Measurements from ENCODE around the gene SLC6A9.

The SLC6A9 gene

GRCh38 chr1:44047131-44047530, 15.9 kb upstream of the SLC6A9 start:
- no peak for DNase-seq

- DNase-seq, result no peak
Observed at GRCh38 chr1:44045064-44045463, 13.8 kb upstream of the SLC6A9 start.

GRCh38 chr1:44044071-44044801, 13.0 kb upstream of the SLC6A9 start:
- DNase-seq, result no peak

- DNase-seq, result no peak
Observed at GRCh38 chr1:44043176-44044070, 12.2 kb upstream of the SLC6A9 start.

GRCh38 chr1:44040846-44041245, 9.6 kb upstream of the SLC6A9 start:
- no peak for DNase-seq

- DNase-seq, result no peak
Observed at GRCh38 chr1:44040418-44040817, 9.2 kb upstream of the SLC6A9 start.

- no peak for DNase-seq
Observed at GRCh38 chr1:44038876-44039657, 7.8 kb upstream of the SLC6A9 start.

- DNase-seq, result no peak
Observed at GRCh38 chr1:44037154-44037553, 5.9 kb upstream of the SLC6A9 start.

GRCh38 chr1:44036409-44037139, 5.3 kb upstream of the SLC6A9 start:
- peak; percentile 27 to 58 for DNase-seq

- no peak for DNase-seq
Observed at GRCh38 chr1:44035726-44036408, 4.6 kb upstream of the SLC6A9 start.

GRCh38 chr1:44034976-44035716, 3.9 kb upstream of the SLC6A9 start:
- DNase-seq, result no peak

- no peak for DNase-seq
Observed at GRCh38 chr1:44034423-44034822, 3.2 kb upstream of the SLC6A9 start.

- DNase-seq, result no peak
Observed at GRCh38 chr1:44033756-44034155, 2.5 kb upstream of the SLC6A9 start.

GRCh38 chr1:44033041-44033575, 1.8 kb upstream of the SLC6A9 start:
- DNase-seq, result no peak

- no peak for DNase-seq
Observed at GRCh38 chr1:44032170-44032790, 1.0 kb upstream of the SLC6A9 start.

GRCh38 chr1:44030605-44031251, 534 bp downstream of the SLC6A9 start:
- no peak for DNase-seq

- peak; percentile 75 to 82 for DNase-seq
Observed at GRCh38 chr1:44029911-44030604, 1.2 kb downstream of the SLC6A9 start.

- DNase-seq, result no peak
Observed at GRCh38 chr1:44029260-44029910, 1.9 kb downstream of the SLC6A9 start.

- no peak for DNase-seq
Observed at GRCh38 chr1:44027320-44027719, 3.9 kb downstream of the SLC6A9 start.
